Measurements from ENCODE around the gene KRT1.

Gene KRT1

GRCh38 chr12:52680363-52680762, at the start of gene KRT1:
TSS of gene KRT1 (minus strand) at chr12:52680407. CDS start at chr12:52680348, 59 bp downstream.
- in situ Hi-C loops (cut with HindIII; ENCODE audit: low sequenced_read_pairs): no loop called here
- H3K4me3 ChIP-seq (ENCODE audit: low read depth, low read length): no peak within 1 kb of the TSS

GRCh38 chr12:52729147-52729546, 48.9 kb upstream of the KRT1 start:
- no peak for TF ChIP-seq CTCF (IDR thresholded peaks at IDR 0.05; ENCODE audit: low read depth, low read length)
- no peak overlapping the region for H3K4me3 ChIP-seq (ENCODE audit: low read depth, low read length)
- DNase-seq (ENCODE audit: low read depth, low spot score): no peak
- in situ Hi-C loops (cut with HindIII; ENCODE audit: low sequenced_read_pairs): no loop called here

More at GRCh38 chr12:52680363-52680762, at the start of gene KRT1:
- no peak for TF ChIP-seq CTCF (IDR thresholded peaks at IDR 0.05; ENCODE audit: low read depth, low read length)
- no peak for DNase-seq (ENCODE audit: low read depth, low spot score)

GRCh38 chr12:52728374-52728773, 48.2 kb upstream of the KRT1 start:
- TF ChIP-seq CTCF (IDR thresholded peaks at IDR 0.05; ENCODE audit: low read depth, low read length): no peak
- no peak overlapping the region for H3K4me3 ChIP-seq (ENCODE audit: low read depth, low read length)
- in situ Hi-C loops (cut with HindIII; ENCODE audit: low sequenced_read_pairs): no loop called here
- DNase-seq (ENCODE audit: low read depth, low spot score): no peak

GRCh38 chr12:52727037-52727436, 46.8 kb upstream of the KRT1 start:
- no peak overlapping the region for H3K4me3 ChIP-seq (ENCODE audit: low read depth, low read length)
- in situ Hi-C loops (cut with HindIII; ENCODE audit: low sequenced_read_pairs): no loop called here
- DNase-seq (ENCODE audit: low read depth, low spot score): no peak
- TF ChIP-seq CTCF (IDR thresholded peaks at IDR 0.05; ENCODE audit: low read depth, low read length): no peak

- no peak for DNase-seq (ENCODE audit: low read depth, low spot score)
- no peak overlapping the region for H3K4me3 ChIP-seq (ENCODE audit: low read depth, low read length)
- no peak for TF ChIP-seq CTCF (IDR thresholded peaks at IDR 0.05; ENCODE audit: low read depth, low read length)
- in situ Hi-C loops (cut with HindIII; ENCODE audit: low sequenced_read_pairs): no loop called here
Measured at GRCh38 chr12:52726451-52726850, 46.2 kb upstream of the KRT1 start.

GRCh38 chr12:52724384-52724783, 44.2 kb upstream of the KRT1 start:
- no peak for DNase-seq (ENCODE audit: low read depth, low spot score)
- in situ Hi-C loops (cut with HindIII; ENCODE audit: low sequenced_read_pairs): no loop called here
- no peak for TF ChIP-seq CTCF (IDR thresholded peaks at IDR 0.05; ENCODE audit: low read depth, low read length)
- no peak overlapping the region for H3K4me3 ChIP-seq (ENCODE audit: low read depth, low read length)

- DNase-seq (ENCODE audit: low read depth, low spot score): no peak
- H3K4me3 ChIP-seq (ENCODE audit: low read depth, low read length): no peak overlapping the region
- no peak for TF ChIP-seq CTCF (IDR thresholded peaks at IDR 0.05; ENCODE audit: low read depth, low read length)
- in situ Hi-C loops (cut with HindIII; ENCODE audit: low sequenced_read_pairs): no loop called here
Measured at GRCh38 chr12:52722680-52723079, 42.5 kb upstream of the KRT1 start.

All from astrocyte of the spinal cord (primary cell).